Transverse colon (tissue), 4 donors: ENCODE results near the gene ZNF583.

Experiments used
- CTCF ChIP-seq, 5 experiments: fragments of 200-600 bp in 3 of 5; fragments of 450-650 bp in 2 of 5; sonication (generic) in 3 of 5; IDR thresholded peaks; 1 replicate in 2 of 5; 2 replicates in 3 of 5; pipeline ENCODE4 v1.5.1; 2016 to 2017; ENCODE audit warnings: antibody characterized with exemption in 5 of 5, inconsistent platforms in 3 of 5, mild to moderate bottlenecking in 2 of 5, moderate library complexity in 1 of 5
- EP300 ChIP-seq: sonication (generic); formaldehyde crosslinking; IDR thresholded peaks from one replicate; pipeline ENCODE4 v1.6.1; 2017; ENCODE audit warnings: antibody characterized with exemption, low read depth
- POLR2A ChIP-seq: fragments of 450-650 bp; IDR thresholded peaks from one replicate; pipeline ENCODE4 v1.6.1; 2016; ENCODE audit warnings: antibody characterized with exemption, mild to moderate bottlenecking, moderate library complexity
- POLR2AphosphoS5 ChIP-seq, 3 donors: sonication (generic); formaldehyde crosslinking; IDR thresholded peaks; one replicate each; pipeline ENCODE4 v1.6.1; 2016; ENCODE audit warnings: antibody characterized with exemption in 3 of 3

DNA sequence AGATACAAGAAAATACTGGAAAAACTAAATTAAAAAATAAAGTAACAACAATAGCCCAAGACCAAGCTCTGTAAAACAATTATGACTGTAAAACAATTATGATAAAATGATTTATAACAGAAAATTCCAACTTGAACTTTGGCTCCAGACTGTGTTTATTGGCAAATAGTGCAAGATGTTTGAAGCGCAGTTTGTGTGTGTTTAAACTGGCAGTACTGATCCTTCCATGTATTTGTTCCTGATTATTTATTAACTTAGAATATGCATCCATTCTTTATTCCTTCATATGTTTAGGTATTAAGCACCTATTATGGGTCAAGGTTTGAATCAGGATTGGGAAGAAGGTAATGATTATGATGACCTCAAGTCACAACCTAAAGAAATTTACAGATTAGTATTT is 48.6 kb upstream of the ZNF583 start:
- no peak for TF ChIP-seq CTCF (IDR thresholded peaks at IDR 0.05)
- TF ChIP-seq EP300, result no peak
- TF ChIP-seq POLR2A, result no peak
- TF ChIP-seq POLR2AphosphoS5 (IDR thresholded peaks at IDR 0.05), result no peak
